AG04449 (cell line): ENCODE measurements around the gene GABRB2.

Experiments used
- CTCF ChIA-PET: fragments of 350-600 bp; formaldehyde crosslinking; extraction: SDS; loops from one replicate; lab custom pipeline; 2021; ENCODE audit warnings: antibody characterized with exemption; lab: Yijun Ruan, JAX
- POLR2A ChIA-PET: fragments of 400-600, 350-600 bp; formaldehyde crosslinking; extraction: SDS; loops from one replicate; lab custom pipeline; 2020; ENCODE audit warnings: antibody characterized with exemption, inconsistent platforms; lab: Yijun Ruan, JAX
- DNase-seq: peaks from one replicate; pipeline ENCODE4 v3.0.0-alpha.2; 2010; ENCODE audit warnings: low read depth, low spot score
- H3K4me3 ChIP-seq: 2 replicates; pipeline ENCODE4 v1.5.1; 2011; ENCODE audit warnings: low read depth, mild to moderate bottlenecking, control low read depth, low read length
- TF ChIP-seq, protein P1 (sequence below): IDR thresholded peaks from one replicate; pipeline ENCODE4 v1.5.1; 2011; ENCODE audit warnings: mild to moderate bottlenecking, moderate library complexity, low read length, control low read depth, inconsistent platforms; ENCODE audit not compliant: insufficient read depth; ENCODE audit errors: missing control alignments

GABRB2 gene

DNA sequence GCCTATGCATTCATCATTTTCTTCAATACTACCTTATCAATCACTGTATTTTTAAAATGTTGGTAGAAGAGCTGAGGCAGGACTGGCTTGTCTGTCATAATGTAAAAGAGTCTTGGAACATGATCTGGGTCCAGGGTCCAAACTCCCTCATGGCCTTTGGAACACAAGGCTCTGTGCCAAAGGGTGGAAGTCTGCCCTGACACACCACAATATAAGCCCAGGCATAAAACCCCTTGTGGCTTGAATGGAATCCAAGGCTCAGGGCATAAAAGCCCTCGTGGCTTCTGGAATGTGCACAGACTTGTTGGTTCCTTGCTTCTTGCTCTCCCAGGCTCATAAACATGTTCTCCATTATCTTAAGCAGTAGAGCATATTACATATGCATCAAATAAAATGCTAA, 48.0 kb downstream of the GABRB2 start:
- TF ChIP-seq, protein P1, sequence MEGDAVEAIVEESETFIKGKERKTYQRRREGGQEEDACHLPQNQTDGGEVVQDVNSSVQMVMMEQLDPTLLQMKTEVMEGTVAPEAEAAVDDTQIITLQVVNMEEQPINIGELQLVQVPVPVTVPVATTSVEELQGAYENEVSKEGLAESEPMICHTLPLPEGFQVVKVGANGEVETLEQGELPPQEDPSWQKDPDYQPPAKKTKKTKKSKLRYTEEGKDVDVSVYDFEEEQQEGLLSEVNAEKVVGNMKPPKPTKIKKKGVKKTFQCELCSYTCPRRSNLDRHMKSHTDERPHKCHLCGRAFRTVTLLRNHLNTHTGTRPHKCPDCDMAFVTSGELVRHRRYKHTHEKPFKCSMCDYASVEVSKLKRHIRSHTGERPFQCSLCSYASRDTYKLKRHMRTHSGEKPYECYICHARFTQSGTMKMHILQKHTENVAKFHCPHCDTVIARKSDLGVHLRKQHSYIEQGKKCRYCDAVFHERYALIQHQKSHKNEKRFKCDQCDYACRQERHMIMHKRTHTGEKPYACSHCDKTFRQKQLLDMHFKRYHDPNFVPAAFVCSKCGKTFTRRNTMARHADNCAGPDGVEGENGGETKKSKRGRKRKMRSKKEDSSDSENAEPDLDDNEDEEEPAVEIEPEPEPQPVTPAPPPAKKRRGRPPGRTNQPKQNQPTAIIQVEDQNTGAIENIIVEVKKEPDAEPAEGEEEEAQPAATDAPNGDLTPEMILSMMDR: no peak
- ChIA-PET POLR2A (no interaction called here), CTCF (no interaction called here)
- DNase-seq: no peak
- no peak overlapping the region for H3K4me3 ChIP-seq

DNA sequence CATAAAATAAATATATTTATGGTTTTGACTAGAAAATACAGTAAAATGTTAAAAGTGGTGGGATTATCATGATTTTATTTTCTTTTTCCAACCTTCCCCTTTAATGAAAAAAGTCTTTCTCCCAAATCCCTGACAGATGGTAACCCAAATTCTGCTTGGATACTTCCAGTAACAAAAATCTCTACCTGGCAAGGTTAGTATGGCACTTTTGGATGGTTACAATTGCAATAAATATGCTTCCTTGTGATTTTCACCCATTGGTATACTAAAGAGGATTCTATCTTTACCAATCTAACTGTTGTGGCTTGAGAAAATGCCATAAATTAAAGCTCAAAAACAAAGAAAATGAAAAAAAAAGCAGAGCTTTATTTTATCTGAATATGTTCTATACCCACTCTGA, 62.8 kb downstream of the GABRB2 start:
- H3K4me3 ChIP-seq: no peak overlapping the region
- TF ChIP-seq, protein P1: no peak
- CTCF ChIA-PET: no interaction called here
- no peak for DNase-seq
- POLR2A ChIA-PET: no interaction called here

- CTCF ChIA-PET: no interaction called here
- no peak for DNase-seq
- no peak overlapping the region for H3K4me3 ChIP-seq
- TF ChIP-seq, protein P1: no peak
- POLR2A ChIA-PET: no interaction called here
Measured at GRCh38 chr5:161481922-161482321, 64.6 kb downstream of the GABRB2 start.

DNA sequence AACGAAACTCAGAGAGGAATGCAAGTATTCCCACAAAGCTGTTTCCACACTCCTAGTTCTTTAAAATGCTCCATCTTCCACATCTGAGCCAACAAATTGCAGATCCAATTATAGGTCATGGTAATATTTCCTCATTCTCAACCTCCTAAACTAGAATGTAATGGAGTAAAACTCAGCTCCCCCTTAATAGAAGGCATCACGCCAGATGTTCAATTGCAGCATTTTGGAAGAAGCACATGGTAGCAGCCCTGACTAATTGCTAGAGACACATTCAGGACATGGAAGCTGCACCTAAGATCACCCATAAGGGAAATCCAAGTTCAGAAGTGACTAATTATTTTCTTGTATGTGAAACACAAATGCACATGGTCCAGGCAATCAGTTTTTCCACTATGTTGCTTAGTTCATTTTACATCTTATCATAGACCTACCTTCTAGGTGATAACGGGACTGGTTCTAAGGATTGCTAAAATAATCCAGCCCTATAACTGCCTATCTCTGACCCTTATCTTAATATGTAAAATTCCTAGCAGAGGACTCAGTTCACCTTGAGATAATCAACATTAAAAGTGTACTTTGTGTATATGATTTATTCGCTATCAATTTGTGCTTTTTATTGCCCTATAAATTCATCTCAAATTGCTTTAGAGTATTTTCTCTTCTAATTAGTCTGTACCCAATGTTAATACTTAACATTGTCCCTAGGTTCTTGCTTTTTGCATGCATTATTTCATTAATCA, 75.1 kb downstream of the GABRB2 start:
- POLR2A ChIA-PET: no interaction called here
- TF ChIP-seq, protein P1: no peak
- CTCF ChIA-PET: no interaction called here
- DNase-seq: no peak
- no peak overlapping the region for H3K4me3 ChIP-seq

DNA sequence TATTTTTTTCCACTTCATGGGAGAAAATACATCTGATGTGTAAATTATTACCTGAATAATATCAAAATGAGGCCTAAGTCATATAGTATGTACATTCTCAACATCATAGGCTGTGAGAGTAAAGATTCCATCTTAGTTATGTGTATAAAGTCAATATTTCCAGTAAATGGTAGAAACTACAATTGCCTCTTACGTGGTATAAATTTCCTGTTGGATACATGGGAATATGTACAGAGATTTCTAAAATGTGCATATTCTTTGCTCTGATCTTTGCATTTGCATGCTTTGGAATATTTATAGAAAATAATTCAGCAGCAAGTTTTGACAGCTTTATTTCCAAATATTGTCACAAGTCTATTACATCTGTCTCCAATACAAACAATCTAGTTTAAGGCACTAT, 78.8 kb downstream of the GABRB2 start:
- H3K4me3 ChIP-seq: no peak overlapping the region
- ChIA-PET CTCF (no interaction called here), POLR2A (no interaction called here)
- TF ChIP-seq, protein P1: no peak
- no peak for DNase-seq

- ChIA-PET CTCF (no interaction called here), POLR2A (no interaction called here)
- TF ChIP-seq, protein P1: no peak
- no peak for DNase-seq
- H3K4me3 ChIP-seq: no peak overlapping the region
Measured at GRCh38 chr5:161460741-161461140, 85.8 kb downstream of the GABRB2 start.
